ENCODE measurements around the gene SGO2.

Gene SGO2

DNA sequence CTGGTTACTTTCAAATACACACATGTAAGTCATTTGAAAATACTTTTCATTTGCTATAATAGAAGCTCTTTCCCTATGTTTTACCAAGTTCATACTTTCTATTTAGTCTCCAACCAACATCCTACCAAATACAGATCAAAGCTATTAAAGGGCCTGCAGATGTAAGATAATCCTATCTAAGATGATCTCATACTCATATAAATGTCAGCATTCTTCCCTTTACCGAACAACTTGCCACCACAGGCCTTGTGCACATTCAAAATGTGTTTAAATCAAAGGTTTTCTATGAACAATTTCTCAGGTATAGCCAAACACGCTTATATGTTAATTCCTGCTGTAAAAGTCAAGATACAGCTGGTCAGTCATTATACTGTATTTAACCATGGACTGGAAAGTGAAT, 39.5 kb upstream of the SGO2 start:
- TF ChIP-seq, protein P1, sequence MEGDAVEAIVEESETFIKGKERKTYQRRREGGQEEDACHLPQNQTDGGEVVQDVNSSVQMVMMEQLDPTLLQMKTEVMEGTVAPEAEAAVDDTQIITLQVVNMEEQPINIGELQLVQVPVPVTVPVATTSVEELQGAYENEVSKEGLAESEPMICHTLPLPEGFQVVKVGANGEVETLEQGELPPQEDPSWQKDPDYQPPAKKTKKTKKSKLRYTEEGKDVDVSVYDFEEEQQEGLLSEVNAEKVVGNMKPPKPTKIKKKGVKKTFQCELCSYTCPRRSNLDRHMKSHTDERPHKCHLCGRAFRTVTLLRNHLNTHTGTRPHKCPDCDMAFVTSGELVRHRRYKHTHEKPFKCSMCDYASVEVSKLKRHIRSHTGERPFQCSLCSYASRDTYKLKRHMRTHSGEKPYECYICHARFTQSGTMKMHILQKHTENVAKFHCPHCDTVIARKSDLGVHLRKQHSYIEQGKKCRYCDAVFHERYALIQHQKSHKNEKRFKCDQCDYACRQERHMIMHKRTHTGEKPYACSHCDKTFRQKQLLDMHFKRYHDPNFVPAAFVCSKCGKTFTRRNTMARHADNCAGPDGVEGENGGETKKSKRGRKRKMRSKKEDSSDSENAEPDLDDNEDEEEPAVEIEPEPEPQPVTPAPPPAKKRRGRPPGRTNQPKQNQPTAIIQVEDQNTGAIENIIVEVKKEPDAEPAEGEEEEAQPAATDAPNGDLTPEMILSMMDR (conservative IDR thresholded peaks at IDR 0.05) = no peak
- H3K27ac ChIP-seq = no peak overlapping the region

DNA sequence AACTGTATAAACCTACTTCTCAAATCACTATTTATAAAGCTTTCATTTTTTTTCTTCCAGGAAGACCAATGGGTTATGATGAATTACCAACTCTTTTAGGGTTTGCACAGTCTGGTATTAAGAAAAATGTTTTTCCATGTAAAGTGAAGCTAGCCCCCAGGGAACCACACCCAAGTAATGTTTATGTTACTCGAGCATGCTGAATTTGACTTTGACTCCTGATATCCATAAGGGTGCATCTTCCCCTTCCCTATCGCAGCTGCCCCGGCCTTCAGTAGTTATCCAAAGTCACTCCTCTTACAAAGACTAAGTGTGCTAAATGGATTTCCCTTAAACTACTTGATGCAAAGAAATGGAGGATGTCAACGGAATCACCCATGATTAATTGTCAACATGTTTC, 37.8 kb upstream of the SGO2 start:
- TF ChIP-seq, protein P1 (conservative IDR thresholded peaks at IDR 0.05) = no peak
- no peak overlapping the region for H3K27ac ChIP-seq

DNA sequence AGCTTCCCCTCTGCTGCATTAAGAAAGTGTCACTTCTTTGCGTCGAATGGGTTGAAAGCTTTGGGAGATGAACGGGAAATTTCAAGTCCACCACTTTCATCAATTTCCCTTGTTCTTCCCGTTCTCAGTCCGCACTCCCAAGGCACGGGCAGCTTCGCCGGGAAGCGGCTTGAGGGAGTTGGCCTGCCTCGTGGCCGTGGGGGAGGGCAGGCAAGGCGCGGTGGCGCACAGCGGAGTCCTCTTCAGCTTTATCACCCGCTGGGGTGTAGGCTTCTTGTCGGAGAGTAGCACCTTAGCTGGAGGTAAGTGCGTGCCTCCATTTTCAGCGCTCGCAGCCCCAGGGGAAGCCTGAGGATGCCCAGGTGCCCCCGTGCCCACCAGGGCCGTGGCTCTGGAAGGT, 36.0 kb upstream of the SGO2 start:
- TF ChIP-seq, protein P1 (conservative IDR thresholded peaks at IDR 0.05) = no peak
- H3K27ac ChIP-seq = no peak overlapping the region

DNA sequence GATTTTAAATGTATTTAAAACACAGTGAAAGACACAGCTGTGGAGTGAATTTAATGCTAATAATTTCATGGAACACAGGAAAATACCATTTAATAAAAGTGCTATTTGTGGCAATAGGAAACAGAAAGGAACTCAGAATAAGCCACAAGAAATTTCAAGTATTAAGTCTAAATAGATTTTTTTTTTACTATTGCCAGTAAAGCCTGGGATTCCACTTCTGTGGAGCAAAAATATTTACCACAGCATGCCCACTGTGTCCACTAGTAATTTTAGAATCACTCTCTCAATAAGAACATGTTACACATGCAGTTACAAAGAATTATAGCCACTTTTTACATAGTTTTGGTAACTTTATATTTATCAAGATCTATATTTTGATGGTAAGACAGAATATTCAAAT, 33.4 kb upstream of the SGO2 start:
- no peak overlapping the region for H3K27ac ChIP-seq
- TF ChIP-seq, protein P1 (conservative IDR thresholded peaks at IDR 0.05) = no peak

DNA sequence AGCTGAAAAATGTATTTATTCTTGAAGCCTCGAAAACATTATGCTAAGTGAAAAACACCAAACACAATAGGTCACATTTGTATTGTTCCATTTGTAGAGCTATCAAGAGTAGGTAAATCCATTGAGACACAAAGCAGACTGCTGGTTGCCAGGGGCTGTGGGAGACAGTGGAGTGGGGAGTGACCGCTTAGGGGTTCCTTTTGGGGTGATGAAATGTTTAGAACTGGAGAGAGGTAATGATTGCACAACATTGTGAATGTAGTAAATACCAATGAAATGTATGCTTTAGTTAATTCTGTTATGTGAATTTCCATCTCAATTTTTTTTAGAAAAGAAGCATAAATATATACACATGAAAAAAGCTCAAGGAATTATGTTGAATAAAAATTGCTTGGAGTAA, 32.0 kb upstream of the SGO2 start:
- H3K27ac ChIP-seq = no peak overlapping the region
- TF ChIP-seq, protein P1 (conservative IDR thresholded peaks at IDR 0.05) = no peak

DNA sequence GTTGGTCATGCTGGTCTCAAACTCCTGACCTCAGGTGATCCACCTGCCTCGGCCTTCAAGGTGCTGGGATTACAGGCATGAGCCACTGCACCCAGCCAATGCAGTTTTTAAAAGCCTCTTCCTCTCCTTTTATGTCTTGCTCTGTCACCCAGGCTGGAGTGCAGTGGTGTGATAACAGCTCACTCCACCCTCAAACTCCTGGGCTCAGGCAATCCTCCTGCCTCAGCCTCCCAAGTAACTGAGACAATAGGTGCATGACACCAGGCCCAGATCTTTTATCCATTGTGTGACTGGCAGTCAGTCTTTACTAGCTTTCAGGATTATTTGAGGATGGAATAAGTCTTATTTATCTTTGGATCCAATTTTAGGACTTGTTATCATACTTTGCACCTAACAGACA, 29.3 kb upstream of the SGO2 start:
- TF ChIP-seq, protein P1 (conservative IDR thresholded peaks at IDR 0.05) = no peak
- H3K27ac ChIP-seq = no peak overlapping the region

DNA sequence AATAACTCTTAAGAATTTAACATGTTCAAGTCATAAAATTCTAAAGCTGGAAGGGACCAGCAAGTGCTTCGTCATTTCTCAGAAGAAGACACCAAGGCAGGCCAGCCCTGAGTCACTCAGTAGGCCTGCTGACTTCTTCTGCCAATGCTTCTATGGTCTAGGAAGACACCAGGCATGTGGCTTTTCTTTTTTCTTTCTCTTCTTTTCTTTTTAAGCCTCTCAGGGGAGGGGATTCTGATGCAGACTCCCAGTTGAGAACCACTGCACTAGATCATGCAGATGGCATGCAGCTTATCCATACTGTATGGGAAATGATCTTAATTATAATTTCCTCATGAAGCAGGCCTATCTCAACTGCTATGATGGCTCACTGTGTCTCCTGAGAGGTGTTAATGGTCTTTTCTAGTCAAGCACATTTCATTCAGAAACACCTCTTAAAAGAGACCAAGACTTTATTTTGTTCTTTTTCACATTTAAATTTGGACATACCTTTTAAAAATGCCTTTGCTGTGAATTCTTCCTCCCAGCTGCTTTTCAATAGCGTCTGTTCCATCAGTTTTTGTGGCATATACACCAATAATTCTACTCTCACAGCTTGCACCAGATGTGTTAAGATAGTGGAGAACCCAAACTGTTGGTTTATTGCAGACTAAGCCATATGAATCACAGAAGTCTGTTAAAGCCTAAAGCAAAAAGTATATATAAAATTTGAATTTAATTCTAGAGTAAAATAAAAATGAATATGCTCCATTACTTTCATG, 27.4 kb upstream of the SGO2 start:
- TF ChIP-seq, protein P1 (conservative IDR thresholded peaks at IDR 0.05) = no peak

More for the DNA sequence above, 27.4 kb upstream of the SGO2 start:
- H3K27ac ChIP-seq = no peak overlapping the region
